KOPT-K1 (cell line): Measurements from ENCODE around the gene UBAC2.
"Not testable (repeated sequence)": the region's sequence is repeated elsewhere in the genome, so short reads cannot be mapped to it uniquely, and the experiment has no call there.

ENCODE experiments used
- H3K27ac ChIP-seq: fragments of 200-600 bp; sonication (generic); 2 replicates; pipeline ENCODE4 v1.5.1; 2016; ENCODE audit warnings: antibody characterized with exemption, mild to moderate bottlenecking, low read depth, low read length; ENCODE audit not compliant: poor library complexity, severe bottlenecking
- H3K36me3 ChIP-seq: fragments of 200-600 bp; sonication (generic); 2 replicates; pipeline ENCODE4 v1.5.1; 2017; ENCODE audit warnings: antibody characterized with exemption, mild to moderate bottlenecking, low read length, moderate library complexity; ENCODE audit not compliant: insufficient read depth
- H3K9me3 ChIP-seq: fragments of 200-600 bp; sonication (generic); 2 replicates; pipeline ENCODE4 v1.5.1; 2017; ENCODE audit warnings: antibody characterized with exemption, low read length, mild to moderate bottlenecking; ENCODE audit not compliant: insufficient read depth, poor library complexity, severe bottlenecking

Gene UBAC2

DNA sequence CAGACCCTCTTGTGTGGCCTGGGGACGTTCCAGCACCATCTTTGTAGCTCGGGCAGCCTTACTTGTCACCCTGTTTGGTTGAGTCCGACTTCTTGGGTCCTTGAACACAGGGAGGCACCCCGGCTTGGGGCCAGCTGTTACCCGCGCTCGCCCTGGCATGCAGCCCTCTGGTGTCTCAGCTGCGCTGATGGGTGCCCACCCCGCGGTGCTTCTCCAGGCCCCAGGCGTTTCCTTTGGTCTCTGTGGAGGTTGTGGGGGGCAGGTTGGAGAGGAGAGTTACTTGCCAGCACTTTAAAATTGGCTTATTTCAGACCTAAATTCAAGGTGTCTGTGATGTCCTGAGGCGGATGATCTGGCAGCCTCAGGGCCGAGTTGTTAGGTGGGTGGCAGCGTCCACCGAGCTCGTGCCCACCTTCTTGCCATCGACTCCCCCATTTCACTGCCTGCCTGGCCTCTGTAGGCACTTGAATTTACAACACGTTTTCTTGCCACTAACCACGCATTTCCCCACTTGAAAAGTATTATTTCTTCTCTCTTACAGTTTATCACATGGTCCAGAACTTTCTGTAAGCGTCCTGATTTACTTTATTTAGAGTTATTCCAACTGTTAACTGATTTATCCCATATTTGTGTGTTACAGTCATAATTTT is 16.9 kb downstream of the UBAC2 start:
- peak overlapping the region; percentile 69 for H3K27ac ChIP-seq
- peaks cover under 1% of the 10 kb centered on the region for H3K9me3 ChIP-seq
- H3K36me3 ChIP-seq: peaks cover 10% of the 10 kb centered on the region

DNA sequence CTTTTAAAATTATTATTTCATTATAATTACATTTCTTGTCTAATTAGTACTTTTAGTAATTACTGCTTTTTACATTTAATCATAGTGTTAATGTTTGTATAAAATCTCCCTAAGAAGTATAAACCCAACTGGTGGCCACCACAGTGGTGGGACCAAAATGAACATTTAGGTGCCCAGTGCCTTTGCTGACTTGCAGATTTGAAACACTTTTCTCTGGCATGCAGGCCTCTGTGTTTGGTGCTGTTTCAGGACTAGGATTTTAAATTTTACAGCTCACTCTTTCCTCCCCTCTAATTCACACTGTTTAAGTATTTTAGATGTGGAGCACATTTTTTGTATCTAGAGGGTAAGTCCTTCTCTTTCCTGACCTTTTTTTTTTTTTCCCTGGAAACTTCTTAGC is 17.5 kb downstream of the UBAC2 start:
- Histone ChIP-seq H3K27ac (peak overlapping the region; percentile 69), H3K36me3 (peaks cover 13% of the 10 kb centered on the region), H3K9me3 (peaks cover 6% of the 10 kb centered on the region)

DNA sequence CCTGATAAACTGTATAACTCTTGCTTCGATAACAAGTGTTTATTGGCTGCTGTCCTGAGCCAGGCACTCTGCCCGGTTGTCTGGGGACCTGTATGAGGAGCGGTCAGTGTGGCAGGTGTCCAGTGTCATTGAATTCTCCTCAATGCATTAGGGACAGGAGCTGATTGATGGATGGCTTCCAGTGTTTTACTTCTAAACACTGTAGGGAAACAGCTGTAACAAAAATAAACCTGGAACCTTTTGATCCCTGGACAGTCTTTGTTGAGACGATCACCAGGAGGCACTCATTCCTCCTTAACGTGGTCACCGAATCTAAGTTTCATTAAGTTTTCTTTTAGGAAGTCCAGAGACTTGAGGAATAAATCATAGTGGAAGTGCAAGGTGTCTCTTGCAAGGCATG is 17.9 kb downstream of the UBAC2 start:
- Histone ChIP-seq H3K9me3 (peaks cover 8% of the 10 kb centered on the region), H3K27ac (peak overlapping the region; percentile 69), H3K36me3 (peaks cover 13% of the 10 kb centered on the region)

DNA sequence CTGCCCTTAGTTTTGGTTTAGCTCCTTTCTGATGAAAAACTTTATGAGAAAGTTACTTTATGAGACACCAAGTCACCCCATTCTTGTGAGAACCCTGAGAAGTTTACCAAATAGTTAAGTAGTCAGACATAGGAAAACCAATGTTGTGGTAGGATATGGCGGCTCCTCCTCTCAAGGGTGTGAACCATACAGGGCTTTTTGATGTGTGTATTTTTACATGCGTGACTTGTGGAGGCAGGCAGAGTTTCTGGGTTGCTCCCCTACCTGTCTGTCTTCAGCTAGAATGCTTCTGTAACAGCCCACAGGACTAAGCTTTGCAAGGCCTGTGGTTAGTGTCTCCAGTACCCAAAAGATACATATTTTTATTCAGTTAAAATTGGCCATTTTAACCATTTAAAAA is 18.3 kb downstream of the UBAC2 start:
- peaks cover 8% of the 10 kb centered on the region for H3K9me3 ChIP-seq
- H3K27ac ChIP-seq: peak overlapping the region; percentile 69
- peaks cover 13% of the 10 kb centered on the region for H3K36me3 ChIP-seq

DNA sequence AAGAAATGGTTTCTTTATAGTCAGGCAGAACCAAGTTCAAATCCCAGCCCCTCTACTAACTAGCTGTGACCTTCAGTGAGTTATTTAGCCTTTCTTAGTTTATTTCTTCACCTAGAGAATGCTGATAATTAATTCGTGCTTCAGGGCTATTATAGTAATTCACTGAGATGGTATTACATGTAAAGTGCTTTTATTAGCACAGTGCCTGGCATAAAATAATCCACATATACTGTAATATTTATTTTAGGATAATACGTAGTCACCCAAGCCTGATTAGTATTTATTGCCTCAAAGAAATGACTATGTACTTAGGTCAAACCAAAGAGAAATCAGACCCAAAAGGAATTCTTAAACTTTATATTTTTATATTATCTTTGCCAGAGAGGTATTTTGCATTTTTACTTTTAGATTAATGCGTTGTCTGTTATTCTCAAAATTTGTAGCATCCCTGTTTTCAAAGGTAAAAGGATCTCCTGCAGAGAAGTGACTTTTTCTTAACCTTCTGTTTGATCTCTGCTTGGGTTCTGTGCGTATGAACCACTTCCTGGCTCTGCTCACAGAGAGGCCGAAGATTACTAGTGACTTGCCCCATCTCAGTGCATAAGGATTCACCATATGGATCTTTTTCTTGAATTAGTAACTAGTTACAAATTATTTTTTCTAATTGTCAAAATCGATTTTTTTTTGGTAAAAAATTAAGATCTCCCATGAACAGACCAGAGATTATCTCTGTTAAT is 19.7 kb downstream of the UBAC2 start:
- Histone ChIP-seq H3K9me3 (peaks cover 8% of the 10 kb centered on the region), H3K27ac (no peak overlapping the region), H3K36me3 (peaks cover 13% of the 10 kb centered on the region)

DNA sequence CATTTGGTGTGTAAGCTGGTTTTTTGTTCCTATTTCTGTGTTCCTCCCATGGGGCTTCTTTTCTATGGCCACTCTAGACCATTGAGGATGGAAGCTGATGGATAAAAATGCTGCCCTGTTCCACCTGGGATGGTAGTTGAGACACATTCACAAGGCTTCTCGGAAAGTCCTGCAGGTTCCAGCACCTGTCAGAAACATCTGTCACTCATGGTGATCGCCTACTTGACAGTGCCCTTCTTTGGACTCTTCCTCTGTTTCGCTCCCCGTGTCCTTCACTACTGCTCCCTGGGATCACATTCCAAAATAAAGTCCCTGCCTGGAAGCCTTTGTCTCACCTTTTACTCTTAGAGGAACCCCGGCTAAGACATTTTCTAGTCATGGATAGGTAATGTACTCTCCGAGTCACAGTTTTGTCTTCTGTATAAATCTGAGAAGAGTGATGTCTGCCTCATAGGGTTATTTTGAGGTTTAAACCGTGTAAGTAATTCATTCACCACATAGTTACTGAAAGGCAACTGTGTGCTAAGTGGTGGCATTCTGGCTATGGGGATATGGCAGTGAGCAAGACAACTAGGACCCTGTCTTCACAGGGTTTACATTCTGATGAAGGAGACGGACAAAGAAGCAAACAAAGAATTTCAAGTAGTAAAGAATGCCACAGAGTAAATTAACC is 21.0 kb downstream of the UBAC2 start:
- H3K27ac ChIP-seq: peak overlapping the region; percentile 27
- H3K9me3 ChIP-seq: peaks cover 8% of the 10 kb centered on the region
- H3K36me3 ChIP-seq: peaks cover 13% of the 10 kb centered on the region

DNA sequence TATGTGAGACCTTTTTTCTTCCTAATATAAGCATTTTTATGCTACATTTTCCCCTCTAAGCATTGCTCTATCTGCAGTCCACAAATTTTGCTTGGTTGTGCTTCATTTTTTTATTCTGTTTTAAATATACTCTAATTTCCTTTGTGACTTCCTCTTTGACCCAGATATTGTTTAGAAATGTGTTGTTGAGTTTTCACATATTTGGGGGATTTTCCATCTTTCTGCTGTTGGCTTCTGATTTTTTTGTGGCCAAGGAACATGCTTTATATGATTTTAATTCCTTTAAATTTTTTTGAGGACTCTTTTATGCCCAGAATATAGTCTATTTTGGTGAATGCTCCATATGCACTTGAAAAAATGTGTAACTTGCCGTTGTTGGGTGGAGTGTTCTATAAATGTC is 22.9 kb downstream of the UBAC2 start:
- Histone ChIP-seq H3K36me3 (peaks cover 21% of the 10 kb centered on the region), H3K9me3 (peaks cover 8% of the 10 kb centered on the region), H3K27ac (no peak overlapping the region)

DNA sequence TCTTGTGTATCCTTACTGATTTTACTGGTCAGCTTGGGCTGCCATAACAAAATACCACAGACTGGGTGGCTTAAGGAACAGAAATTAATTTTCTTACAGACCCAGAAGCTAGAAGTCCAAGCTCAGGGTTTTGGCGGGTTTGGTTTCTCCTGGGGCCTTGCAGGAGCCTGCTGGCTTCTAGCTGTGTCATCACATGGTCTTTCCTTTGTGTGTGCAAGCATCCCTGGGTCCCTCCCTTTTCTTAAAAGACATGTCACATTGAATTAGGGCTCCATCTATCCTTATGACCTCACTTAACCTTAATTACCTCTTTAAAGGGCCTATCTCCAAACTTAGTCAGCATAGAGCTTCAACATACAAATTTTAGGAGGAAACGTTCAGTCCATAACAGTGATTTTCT is 23.4 kb downstream of the UBAC2 start:
- H3K9me3 ChIP-seq: peaks cover 8% of the 10 kb centered on the region

DNA sequence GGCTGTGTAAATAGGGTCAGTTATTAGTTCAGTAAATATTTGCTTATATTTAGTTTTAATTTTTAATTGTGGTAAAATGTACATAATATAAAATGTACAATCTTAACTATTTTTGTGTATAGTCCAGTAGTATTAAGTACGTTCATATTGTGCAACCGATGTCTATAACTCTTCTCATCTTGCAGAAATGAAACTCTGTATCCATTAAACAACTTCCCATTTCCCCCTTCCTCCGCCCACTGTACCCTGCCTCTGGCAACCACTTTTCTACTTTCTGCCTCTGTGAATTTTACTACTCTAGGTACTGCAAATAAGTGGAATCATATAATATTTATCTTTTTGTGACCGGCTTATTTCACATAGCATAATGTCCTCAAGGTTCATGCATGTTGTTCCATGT is 24.4 kb downstream of the UBAC2 start:
- Histone ChIP-seq H3K36me3 (peaks cover 21% of the 10 kb centered on the region), H3K9me3 (peaks cover 8% of the 10 kb centered on the region), H3K27ac (no peak overlapping the region)

More for the DNA sequence above, 23.4 kb downstream of the UBAC2 start:
- H3K36me3 ChIP-seq: peaks cover 21% of the 10 kb centered on the region
- H3K27ac ChIP-seq: no peak overlapping the region

DNA sequence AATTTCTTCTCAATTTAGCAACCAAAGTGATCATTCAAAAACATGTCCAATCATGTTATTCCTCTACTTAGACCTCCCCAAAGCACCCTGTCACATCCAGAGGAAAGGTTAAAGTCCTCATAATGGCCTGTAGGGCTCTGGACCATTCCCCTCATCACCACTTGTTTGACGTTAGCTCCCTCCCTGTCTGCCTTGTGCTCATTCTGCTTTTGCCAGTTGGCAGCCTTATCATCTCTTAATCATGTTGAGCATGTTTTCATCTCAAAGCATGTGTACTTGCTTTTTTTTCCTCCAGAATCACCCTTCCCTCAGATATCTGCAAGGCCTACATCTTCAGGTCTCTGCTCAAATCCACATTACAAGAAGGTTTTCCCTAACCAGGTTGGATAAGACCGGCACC is 25.9 kb downstream of the UBAC2 start:
- H3K9me3 ChIP-seq: peaks cover 8% of the 10 kb centered on the region
- H3K36me3 ChIP-seq: peaks cover 24% of the 10 kb centered on the region

DNA sequence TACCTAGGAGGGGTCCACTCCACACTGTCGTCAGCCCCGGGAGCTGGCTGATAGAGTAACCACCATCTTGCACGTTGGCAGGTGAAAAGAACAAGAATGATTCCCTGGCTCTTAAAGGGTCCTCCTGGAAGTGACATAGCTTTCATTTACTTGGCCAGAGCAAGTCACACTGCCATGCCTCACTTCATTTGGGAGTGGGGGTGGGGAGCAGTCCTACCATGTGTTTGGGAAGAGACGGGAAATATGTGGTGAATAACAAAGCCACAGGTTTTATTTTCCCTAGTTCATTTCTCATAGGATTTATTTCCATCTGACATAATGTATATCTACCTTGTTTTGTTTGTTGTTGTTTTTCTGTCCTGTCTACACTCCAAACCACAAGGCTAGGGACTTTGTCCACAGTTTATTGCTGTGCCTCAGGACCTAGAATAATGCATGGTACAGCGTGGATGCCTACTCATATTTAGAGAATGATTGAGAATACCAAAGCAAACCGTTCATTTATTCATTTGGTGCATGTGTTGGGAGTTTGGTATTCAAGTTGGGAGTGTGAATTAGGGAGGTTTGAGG is 26.8 kb downstream of the UBAC2 start:
- H3K36me3 ChIP-seq: peaks cover 16% of the 10 kb centered on the region
- peak overlapping the region; percentile 81 for H3K27ac ChIP-seq
- peaks cover 8% of the 10 kb centered on the region for H3K9me3 ChIP-seq

More for the DNA sequence above, 25.9 kb downstream of the UBAC2 start:
- peak overlapping the region; percentile 38 for H3K27ac ChIP-seq

DNA sequence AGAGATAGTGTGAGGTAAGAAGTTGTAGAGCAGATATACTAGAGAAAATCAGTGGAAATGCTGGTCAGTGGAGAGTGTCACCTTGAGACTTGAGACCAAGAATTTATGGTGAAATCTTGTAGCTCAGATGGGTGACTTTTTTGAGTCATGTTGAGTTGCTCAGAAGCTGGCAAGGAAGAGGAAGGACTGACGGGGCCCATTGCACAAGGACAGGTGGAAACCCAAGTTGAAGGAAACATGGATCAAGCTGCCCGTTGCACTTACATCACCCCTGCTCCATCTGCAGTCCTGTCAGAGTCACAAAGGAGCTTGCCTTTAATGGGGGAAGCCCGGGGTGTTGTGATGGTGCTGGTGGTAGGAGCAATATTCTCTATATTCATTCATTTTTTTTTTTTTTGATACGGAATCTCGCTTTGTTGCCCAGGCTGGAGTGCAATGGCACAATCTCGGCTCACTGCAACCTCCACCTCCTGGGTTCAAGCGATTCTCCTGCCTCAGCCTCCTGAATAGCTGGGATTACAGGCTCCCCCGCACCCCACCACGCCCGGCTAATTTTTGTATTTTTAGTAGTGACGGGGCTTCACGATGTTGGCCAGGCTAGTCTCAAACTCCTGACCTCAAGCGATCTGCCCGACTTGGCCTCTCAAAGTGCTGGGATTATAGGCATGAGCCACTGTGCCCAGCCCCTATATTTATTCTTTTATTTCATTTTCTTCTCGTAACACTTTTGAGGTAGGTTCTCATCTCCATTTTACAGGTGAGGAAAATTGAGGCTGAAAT is 27.4 kb downstream of the UBAC2 start:
- peaks cover 12% of the 10 kb centered on the region for H3K36me3 ChIP-seq
- peaks cover 3% of the 10 kb centered on the region for H3K9me3 ChIP-seq
- peak overlapping the region; percentile 81 for H3K27ac ChIP-seq

DNA sequence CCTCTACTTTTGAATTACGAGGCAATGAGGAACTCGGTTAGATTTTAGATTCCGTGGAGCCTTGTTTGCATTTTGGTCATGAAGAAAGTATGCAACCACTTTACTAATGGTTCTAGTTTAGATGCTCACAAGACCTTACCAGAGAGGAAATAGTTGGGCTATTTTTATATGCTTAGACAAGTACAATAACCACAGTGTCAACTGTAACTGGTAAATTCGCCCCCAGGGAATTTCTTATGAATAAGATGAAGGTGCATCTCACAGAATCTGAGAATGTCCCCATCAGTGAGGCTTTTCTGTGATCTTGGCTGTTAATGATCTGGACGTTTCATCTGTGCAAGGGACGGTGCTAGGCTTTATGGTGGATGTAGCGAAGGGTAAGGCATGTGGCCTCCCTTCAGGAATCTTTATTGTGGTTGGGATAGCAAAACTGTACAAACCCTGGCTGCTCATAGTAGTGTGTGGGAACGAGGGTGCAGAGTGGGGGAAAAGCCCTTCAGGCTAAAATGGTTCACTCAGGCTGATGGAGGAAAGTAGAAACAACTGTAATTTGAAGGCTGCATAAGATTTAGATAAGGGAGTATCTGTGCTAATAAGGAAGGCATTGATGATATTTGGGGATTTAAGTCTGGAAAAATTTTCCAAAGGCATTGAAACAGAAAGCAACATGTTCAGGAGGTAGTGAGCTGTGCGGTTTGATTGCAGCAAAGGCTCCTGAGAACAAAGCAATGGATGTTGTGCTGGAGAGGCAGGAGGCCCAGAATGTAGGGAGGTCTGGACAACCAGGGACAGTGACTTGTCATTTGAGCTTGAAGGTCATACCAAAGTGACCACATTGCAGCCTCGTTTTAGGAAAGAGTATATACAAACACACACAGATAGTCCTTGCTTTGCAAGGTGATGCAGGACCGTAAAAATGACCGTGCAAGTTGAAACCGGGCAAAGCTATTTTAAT is 28.4 kb downstream of the UBAC2 start:
- peak overlapping the region; percentile 81 for H3K27ac ChIP-seq
- H3K36me3 ChIP-seq: peaks cover 12% of the 10 kb centered on the region
- H3K9me3 ChIP-seq: no peaks in the 10 kb centered on the region

DNA sequence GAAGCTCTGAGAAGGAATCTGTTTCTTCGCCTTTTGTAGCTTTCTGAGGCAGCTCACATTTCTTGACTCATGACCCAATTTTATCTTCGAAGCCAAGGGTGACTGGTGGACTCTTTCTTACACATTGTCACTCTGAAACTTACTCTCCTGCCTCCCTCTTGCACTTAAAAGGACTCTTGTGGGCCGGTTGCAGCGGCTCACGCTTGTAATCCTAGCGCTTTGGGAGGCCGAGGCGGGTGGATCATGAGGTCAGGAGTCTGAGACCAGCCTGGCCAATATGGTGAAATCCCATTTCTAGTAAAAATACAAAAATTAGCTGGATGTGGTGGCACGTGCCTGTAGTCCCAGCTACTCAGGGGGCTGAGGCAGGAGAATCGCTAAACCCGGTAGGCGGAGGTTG is 29.9 kb downstream of the UBAC2 start:
- Histone ChIP-seq H3K27ac (peak overlapping the region; percentile 81), H3K36me3 (peaks cover 12% of the 10 kb centered on the region)
- H3K9me3 ChIP-seq: not testable (repeated sequence)
